ENCODE results near the gene TOP3B.

Gene TOP3B

GRCh38 chr22:22024440-22024839, 41.9 kb upstream of the TOP3B start:
- H3K27ac ChIP-seq = no peak overlapping the region
- DNase-seq (ENCODE audit: low spot score) = no peak
- TF ChIP-seq CTCF (IDR thresholded peaks at IDR 0.05) = no peak
- no peak overlapping the region for H3K4me3 ChIP-seq

GRCh38 chr22:22023581-22024137, 41.1 kb upstream of the TOP3B start:
- TF ChIP-seq CTCF (IDR thresholded peaks at IDR 0.05) = no peak
- no peak for DNase-seq (ENCODE audit: low spot score)
- H3K27ac ChIP-seq = no peak overlapping the region
- H3K4me3 ChIP-seq = no peak overlapping the region

- no peak for TF ChIP-seq CTCF (IDR thresholded peaks at IDR 0.05)
- Histone ChIP-seq H3K27ac (no peak overlapping the region), H3K4me3 (no peak overlapping the region)
- no peak for DNase-seq (ENCODE audit: low spot score)
These were observed 40.5 kb upstream of the TOP3B start for GRCh38 chr22:22022947-22023534.

GRCh38 chr22:22022255-22022840, 39.8 kb upstream of the TOP3B start:
- Histone ChIP-seq H3K4me3 (no peak overlapping the region), H3K27ac (no peak overlapping the region)
- no peak for DNase-seq (ENCODE audit: low spot score)
- no peak for TF ChIP-seq CTCF (IDR thresholded peaks at IDR 0.05)

- H3K27ac ChIP-seq = no peak overlapping the region
- DNase-seq (ENCODE audit: low spot score) = no peak
- no peak overlapping the region for H3K4me3 ChIP-seq
- TF ChIP-seq CTCF (IDR thresholded peaks at IDR 0.05) = no peak
These were observed 38.7 kb upstream of the TOP3B start for GRCh38 chr22:22021162-22021750.

GRCh38 chr22:22020425-22020852, 37.9 kb upstream of the TOP3B start:
- no peak for DNase-seq (ENCODE audit: low spot score)
- no peak overlapping the region for H3K27ac ChIP-seq
- H3K4me3 ChIP-seq = no peak overlapping the region
- TF ChIP-seq CTCF (IDR thresholded peaks at IDR 0.05) = no peak
